NCI-H2196 (cell line): ENCODE results near the gene RPS6KA4.

Source experiments
- DNase-seq: peaks from one replicate; lab custom pipeline; 2025; ENCODE audit not compliant: unreplicated experiment; lab: John Stamatoyannopoulos, UW

RPS6KA4 gene

GRCh38 chr11:64364435-64364834 is 5.5 kb downstream of the RPS6KA4 start:
- DNase-seq, result no peak

DNA sequence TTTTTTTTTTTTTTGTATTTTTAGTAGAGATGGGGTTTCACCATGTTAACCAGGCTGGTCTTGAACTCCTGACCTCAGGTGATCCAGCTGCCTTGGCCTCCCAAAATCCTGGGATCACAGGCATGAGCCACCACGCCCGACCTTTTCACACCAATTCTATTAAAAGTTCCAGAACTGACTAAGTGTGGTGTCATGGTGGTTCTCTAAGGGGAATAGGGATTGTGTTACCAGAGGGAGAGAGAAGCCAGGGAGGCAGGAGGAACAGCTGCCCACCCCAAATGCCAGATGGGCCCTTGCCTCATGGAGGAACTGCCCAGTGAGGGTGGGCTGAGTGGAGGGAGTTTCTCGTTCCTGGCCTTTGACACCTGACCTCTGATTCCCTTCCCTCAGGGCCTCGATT is 5.9 kb downstream of the RPS6KA4 start:
- DNase-seq, result no peak

DNA sequence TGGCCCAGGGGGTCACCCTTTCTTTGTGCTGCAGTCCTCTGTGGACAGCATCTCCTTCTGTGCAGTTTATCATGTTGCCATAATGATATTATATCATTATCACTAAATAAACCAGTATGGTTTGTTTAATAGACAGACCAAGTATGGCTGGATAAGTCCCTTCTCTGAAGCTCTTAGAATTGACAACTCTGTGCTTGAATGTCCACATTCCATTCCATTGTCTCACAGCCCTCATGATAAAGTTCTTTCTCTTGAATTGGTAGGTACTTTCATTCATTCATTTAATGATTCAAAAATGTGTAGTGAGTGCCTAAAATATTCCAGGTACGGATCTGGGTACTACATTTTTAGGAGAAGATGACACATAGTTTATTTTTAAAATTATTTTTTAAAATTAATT is 7.8 kb downstream of the RPS6KA4 start:
- DNase-seq, result no peak

GRCh38 chr11:64367931-64368672 is 9.1 kb downstream of the RPS6KA4 start:
- DNase-seq, result no peak

- DNase-seq, result no peak
Measured at GRCh38 chr11:64368673-64369074, 9.7 kb downstream of the RPS6KA4 start.

GRCh38 chr11:64369440-64370421 is 10.8 kb downstream of the RPS6KA4 start:
- DNase-seq, result no peak

- DNase-seq, result no peak
Measured at GRCh38 chr11:64371201-64371600, 12.2 kb downstream of the RPS6KA4 start.

DNA sequence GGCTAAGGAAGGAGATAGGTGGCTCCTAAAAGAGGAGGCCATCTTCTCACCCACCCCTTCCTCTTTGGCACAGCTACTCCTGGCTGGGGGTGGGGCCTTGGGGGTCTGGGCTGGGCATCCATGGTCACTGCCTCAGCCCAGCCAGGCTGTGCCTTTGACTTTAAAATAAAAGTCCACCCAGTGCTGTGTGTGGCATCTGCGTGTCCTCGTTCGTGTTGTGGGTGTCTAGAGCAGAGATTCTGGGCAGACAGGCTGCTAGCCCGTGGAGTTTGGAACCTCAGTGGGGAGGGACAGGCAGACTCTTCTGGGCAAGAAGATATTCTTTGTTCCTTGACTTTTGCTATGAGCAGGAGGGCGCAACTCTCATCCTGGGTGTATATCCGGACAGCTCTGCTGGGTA is 13.1 kb downstream of the RPS6KA4 start:
- no peak for DNase-seq

DNA sequence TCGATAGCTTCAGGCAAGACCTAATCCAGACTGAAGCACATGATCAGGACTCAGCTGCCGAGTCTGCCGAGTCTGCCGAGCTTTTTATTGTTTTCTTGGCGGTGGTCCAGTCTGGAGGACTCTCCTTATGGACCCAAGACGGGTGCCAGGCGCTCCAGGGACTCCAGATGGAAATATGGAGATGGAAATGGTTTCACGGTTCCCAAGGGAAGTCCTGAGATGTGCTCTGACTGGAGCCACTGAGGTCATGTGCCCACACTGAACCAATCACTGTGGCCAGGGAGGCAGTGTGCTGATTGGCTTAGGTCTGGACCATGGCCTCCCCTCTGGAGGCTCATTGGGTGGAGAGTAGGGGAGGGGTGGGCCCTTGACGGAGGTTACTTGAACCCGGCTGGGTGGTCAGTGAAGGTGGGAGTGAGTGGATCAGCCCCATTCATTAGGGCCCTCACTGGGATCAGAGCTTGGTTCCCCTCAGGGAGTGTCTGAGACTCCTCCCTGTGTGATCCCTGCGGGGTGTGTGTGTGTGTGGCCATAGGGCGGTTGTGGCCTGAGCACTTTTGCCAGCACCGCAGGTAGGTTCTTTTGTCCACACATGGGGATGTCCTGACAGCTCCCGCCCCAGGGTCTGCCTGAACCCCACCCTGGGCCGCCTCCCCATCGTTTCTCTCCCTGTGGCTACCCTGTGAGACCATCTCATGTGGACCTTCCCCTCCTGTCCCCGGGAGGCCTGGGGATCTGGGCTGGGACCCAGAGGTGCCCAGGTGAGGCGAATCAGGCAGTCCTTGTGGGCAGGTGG is 14.0 kb downstream of the RPS6KA4 start:
- peak; percentile 96 for DNase-seq

DNA sequence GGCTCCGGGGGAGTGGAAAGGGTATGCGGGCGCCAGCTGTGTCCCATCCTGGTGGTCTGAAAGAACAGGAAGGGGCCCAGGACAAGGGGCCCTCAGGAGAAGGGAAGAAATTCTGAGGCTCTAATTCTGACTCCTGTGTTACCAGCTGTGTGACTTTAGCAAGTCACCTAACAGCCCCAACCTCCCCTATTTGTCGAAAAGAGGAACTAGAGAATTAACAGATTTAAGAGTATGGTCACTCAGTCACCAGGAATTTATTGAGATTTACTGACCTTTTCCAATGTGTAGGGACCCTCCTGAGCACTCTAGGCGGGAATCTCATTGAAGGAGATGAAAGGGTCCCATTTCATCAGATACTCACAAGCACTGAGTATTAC is 14.6 kb downstream of the RPS6KA4 start:
- DNase-seq, result no peak

- no peak for DNase-seq
Measured at GRCh38 chr11:64376071-64376470, 17.1 kb downstream of the RPS6KA4 start.

- DNase-seq, result peak; percentile 28
Measured at GRCh38 chr11:64378335-64378880, 19.4 kb downstream of the RPS6KA4 start.

GRCh38 chr11:64379160-64379559 is 20.2 kb downstream of the RPS6KA4 start:
- DNase-seq, result no peak

DNA sequence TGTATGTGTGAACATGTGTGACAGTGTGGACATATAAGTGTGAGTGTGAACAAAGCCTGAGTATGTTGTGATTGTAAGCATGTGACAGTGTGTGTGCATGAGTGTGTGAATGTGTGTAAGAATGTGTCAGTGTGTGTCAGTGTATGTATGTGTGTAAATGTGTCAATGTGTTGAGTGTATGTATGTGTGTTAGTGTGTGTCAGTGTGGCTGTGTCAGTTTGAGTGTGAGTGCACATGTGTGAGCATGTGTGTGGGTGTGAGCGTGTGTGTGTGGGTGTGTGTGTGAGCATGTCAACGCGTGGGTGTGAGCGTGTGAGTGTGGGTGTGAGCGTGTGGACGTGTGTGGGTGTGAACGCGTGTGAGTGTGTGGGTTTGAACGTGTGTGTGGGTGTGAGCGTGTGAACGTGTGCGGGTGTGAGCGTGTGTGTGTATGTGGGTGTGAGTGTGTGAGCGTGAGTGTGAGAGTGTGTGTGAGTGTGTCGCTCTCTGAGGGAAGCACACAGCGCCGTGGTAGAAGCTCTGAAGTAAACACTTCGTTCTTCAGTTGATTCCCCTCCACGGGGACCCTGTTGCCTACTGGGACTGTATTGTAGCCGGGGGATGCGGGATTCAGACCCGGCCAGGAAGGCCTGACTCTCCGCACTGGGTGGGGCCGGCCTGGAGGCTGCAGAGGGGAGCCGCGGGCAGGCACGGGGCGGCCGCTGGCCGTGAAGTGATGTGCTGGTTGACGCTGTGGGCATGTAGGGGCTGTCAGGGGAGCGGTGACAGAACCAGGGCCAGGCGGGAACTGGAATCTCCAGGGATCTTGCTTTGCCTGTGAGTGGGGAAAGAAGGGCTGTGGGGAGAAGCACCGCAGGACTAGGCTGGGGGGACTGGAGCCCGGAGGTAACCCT is 21.1 kb downstream of the RPS6KA4 start:
- DNase-seq, result no peak

GRCh38 chr11:64381350-64381749 is 22.4 kb downstream of the RPS6KA4 start:
- no peak for DNase-seq

GRCh38 chr11:64382047-64382446 is 23.1 kb downstream of the RPS6KA4 start:
- no peak for DNase-seq

GRCh38 chr11:64382586-64382985 is 23.6 kb downstream of the RPS6KA4 start:
- DNase-seq, result no peak

DNA sequence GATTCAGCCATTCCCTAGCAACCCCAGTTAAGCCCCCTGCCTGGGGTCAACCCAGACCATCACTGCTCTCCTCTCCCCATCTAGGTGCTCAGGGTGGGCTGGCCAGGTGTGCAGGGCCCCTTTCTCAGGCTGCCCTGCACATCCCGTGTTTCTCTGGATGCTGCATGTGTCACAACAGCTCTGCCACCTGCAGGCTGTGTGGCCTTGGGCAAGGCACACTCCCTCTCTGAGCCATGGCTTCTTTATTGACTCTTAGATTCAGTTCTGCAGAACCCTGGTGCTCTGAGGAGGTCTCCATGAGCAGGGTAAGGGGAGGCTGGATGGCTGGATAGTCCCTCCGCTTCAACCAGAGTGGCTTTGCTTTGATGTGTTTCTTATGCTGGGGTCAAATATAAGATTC is 24.6 kb downstream of the RPS6KA4 start:
- no peak for DNase-seq

DNA sequence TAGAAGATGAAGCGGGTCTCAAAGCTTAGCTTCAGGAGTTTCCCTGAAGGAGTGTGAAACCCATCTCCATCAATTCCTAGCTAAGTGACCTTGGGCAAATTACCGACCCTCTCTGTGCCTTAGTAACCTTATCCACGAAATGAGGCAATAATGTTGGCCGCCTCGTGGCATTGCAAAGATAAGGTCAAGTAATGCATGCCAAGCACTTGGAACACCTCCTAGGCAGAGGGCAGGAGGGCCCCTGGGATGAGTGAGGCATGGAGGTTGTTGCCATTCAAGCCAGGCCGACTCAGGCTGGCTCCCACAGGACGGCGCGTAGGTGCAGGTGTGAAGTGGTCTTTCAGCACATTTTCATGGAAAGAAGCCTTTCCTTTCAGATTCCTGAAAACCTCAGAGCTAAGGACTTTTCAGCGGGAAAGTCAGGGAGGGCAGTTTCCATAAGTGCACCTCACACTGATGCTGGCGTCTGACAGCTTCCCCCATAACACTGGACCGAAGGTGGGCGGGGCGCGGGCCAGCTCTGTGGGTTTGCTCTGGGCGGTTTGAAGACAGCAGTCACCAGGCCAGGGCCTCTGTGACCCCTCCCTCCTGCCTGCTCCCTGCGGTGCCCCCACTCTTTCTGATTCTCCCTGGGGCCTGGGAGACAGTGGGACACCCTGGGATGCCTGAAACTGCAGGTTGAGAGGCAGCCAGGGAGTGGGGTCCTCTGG is 25.2 kb downstream of the RPS6KA4 start:
- no peak for DNase-seq
